ENCODE measurements around the gene PYROXD2.

The PYROXD2 gene

GRCh38 chr10:98402478-98402877 lies 12.5 kb downstream of the PYROXD2 start:
- Histone ChIP-seq H3K9me3 (ENCODE audit: insufficient read depth, low read length) (no peaks in the 10 kb centered on the region), H3K27ac (ENCODE audit: low read length) (peak overlapping the region; percentile 99; the same call in 1 of the 2 replicates), H3K27me3 (ENCODE audit: low read depth, low read length) (no peaks in the 10 kb centered on the region), H3K36me3 (replicated peaks; ENCODE audit: low read depth, low read length) (no peaks in the 10 kb centered on the region), H3K9ac (ENCODE audit: low read length) (no peak overlapping the region), H3K4me2 (ENCODE audit: low read length) (no peak overlapping the region), H3K4me3 (ENCODE audit: low read length) (no peak overlapping the region), H4K20me1 (ENCODE audit: insufficient read depth, low read length) (no peaks in the 10 kb centered on the region), H2AFZ (ENCODE audit: low read depth, low read length) (no peak overlapping the region), H3K4me1 (ENCODE audit: low read length) (peaks cover 38% of the 10 kb centered on the region), H3K79me2 (ENCODE audit: low read length) (no peaks in the 10 kb centered on the region)
- TF ChIP-seq, protein P1, sequence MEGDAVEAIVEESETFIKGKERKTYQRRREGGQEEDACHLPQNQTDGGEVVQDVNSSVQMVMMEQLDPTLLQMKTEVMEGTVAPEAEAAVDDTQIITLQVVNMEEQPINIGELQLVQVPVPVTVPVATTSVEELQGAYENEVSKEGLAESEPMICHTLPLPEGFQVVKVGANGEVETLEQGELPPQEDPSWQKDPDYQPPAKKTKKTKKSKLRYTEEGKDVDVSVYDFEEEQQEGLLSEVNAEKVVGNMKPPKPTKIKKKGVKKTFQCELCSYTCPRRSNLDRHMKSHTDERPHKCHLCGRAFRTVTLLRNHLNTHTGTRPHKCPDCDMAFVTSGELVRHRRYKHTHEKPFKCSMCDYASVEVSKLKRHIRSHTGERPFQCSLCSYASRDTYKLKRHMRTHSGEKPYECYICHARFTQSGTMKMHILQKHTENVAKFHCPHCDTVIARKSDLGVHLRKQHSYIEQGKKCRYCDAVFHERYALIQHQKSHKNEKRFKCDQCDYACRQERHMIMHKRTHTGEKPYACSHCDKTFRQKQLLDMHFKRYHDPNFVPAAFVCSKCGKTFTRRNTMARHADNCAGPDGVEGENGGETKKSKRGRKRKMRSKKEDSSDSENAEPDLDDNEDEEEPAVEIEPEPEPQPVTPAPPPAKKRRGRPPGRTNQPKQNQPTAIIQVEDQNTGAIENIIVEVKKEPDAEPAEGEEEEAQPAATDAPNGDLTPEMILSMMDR (IDR thresholded peaks at IDR 0.05; ENCODE audit: low read depth, low read length): no peak
- no peak for TF ChIP-seq EZH2phosphoT487 (IDR thresholded peaks at IDR 0.05; ENCODE audit: low read depth)

DNA sequence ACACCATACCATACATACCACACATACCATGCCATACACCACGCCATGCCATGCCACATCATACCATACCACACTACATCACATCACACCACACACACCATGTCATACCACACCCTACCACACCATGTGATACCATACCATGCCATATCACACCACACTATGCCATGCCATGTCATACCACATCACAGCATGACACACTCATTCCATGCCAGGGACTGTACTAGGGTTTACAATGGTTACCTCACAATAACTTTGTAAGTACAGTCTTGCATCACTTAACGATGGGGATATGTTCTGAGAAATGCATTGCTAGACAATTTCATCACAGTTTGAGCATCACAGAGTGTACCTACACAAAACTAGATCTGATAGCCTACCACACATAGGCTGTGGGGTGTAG lies 14.5 kb downstream of the PYROXD2 start:
- H3K27ac ChIP-seq (ENCODE audit: low read length): no peak overlapping the region
- peaks cover 29% of the 10 kb centered on the region for H3K4me1 ChIP-seq (ENCODE audit: low read length)
- H3K36me3 ChIP-seq (replicated peaks; ENCODE audit: low read depth, low read length): no peaks in the 10 kb centered on the region
- TF ChIP-seq EZH2phosphoT487 (IDR thresholded peaks at IDR 0.05; ENCODE audit: low read depth): no peak
- TF ChIP-seq, protein P1 (IDR thresholded peaks at IDR 0.05; ENCODE audit: low read depth, low read length): no peak
- H3K27me3 ChIP-seq (ENCODE audit: low read depth, low read length): no peaks in the 10 kb centered on the region
- H4K20me1 ChIP-seq (ENCODE audit: insufficient read depth, low read length): no peaks in the 10 kb centered on the region
- no peaks in the 10 kb centered on the region for H3K9me3 ChIP-seq (ENCODE audit: insufficient read depth, low read length)
- H3K9ac ChIP-seq (ENCODE audit: low read length): no peak overlapping the region
- no peaks in the 10 kb centered on the region for H3K79me2 ChIP-seq (ENCODE audit: low read length)
- H3K4me2 ChIP-seq (ENCODE audit: low read length): no peak overlapping the region
- no peak overlapping the region for H2AFZ ChIP-seq (ENCODE audit: low read depth, low read length)
- H3K4me3 ChIP-seq (ENCODE audit: low read length): no peak overlapping the region

- Histone ChIP-seq H3K27ac (ENCODE audit: low read length) (no peak overlapping the region), H3K27me3 (ENCODE audit: low read depth, low read length) (no peaks in the 10 kb centered on the region), H3K36me3 (replicated peaks; ENCODE audit: low read depth, low read length) (no peaks in the 10 kb centered on the region), H3K9me3 (ENCODE audit: insufficient read depth, low read length) (no peaks in the 10 kb centered on the region), H2AFZ (ENCODE audit: low read depth, low read length) (no peak overlapping the region), H3K4me3 (ENCODE audit: low read length) (no peak overlapping the region), H3K4me1 (ENCODE audit: low read length) (peaks cover 24% of the 10 kb centered on the region), H4K20me1 (ENCODE audit: insufficient read depth, low read length) (no peaks in the 10 kb centered on the region), H3K79me2 (ENCODE audit: low read length) (no peaks in the 10 kb centered on the region), H3K9ac (ENCODE audit: low read length) (no peak overlapping the region), H3K4me2 (ENCODE audit: low read length) (no peak overlapping the region)
- no peak for TF ChIP-seq EZH2phosphoT487 (IDR thresholded peaks at IDR 0.05; ENCODE audit: low read depth)
- TF ChIP-seq, protein P1 (IDR thresholded peaks at IDR 0.05; ENCODE audit: low read depth, low read length): no peak
Measured at GRCh38 chr10:98399784-98400183, 15.2 kb downstream of the PYROXD2 start.

GRCh38 chr10:98397089-98397600 lies 17.8 kb downstream of the PYROXD2 start:
- Histone ChIP-seq H3K27ac (ENCODE audit: low read length) (no peak overlapping the region), H3K9me3 (ENCODE audit: insufficient read depth, low read length) (no peaks in the 10 kb centered on the region), H3K79me2 (ENCODE audit: low read length) (no peaks in the 10 kb centered on the region), H3K27me3 (ENCODE audit: low read depth, low read length) (no peaks in the 10 kb centered on the region), H3K4me3 (ENCODE audit: low read length) (no peak overlapping the region), H3K36me3 (replicated peaks; ENCODE audit: low read depth, low read length) (no peaks in the 10 kb centered on the region), H2AFZ (ENCODE audit: low read depth, low read length) (no peak overlapping the region), H3K4me1 (ENCODE audit: low read length) (peaks cover 11% of the 10 kb centered on the region; the same call in 1 of the 2 replicates), H3K9ac (ENCODE audit: low read length) (no peak overlapping the region), H3K4me2 (ENCODE audit: low read length) (no peak overlapping the region), H4K20me1 (ENCODE audit: insufficient read depth, low read length) (no peaks in the 10 kb centered on the region)
- TF ChIP-seq, protein P1 (IDR thresholded peaks at IDR 0.05; ENCODE audit: low read depth, low read length): no peak
